ENCODE data around the gene CYP8B1.

The CYP8B1 gene

GRCh38 chr3:42855219-42855546 is 20.5 kb downstream of the CYP8B1 start:
- TF ChIP-seq CTCF (IDR thresholded peaks at IDR 0.05; ENCODE audit: low read depth, low read length, missing control alignments): no peak
- in situ Hi-C loops (cut with HindIII; ENCODE audit: low sequenced_read_pairs): no loop called here
- no peak for DNase-seq (ENCODE audit: low read depth)

GRCh38 chr3:42853739-42854302 is 21.9 kb downstream of the CYP8B1 start:
- in situ Hi-C loops (cut with HindIII; ENCODE audit: low sequenced_read_pairs): no loop called here
- no peak for DNase-seq (ENCODE audit: low read depth)
- H3K4me3 ChIP-seq (ENCODE audit: low read depth, low read length): no peak overlapping the region
- TF ChIP-seq CTCF (IDR thresholded peaks at IDR 0.05; ENCODE audit: low read depth, low read length, missing control alignments): no peak

More at GRCh38 chr3:42855219-42855546, 20.5 kb downstream of the CYP8B1 start:
- H3K4me3 ChIP-seq (ENCODE audit: low read depth, low read length): no peak overlapping the region

- in situ Hi-C loops (cut with HindIII; ENCODE audit: low sequenced_read_pairs): no loop called here
Measured at GRCh38 chr3:42853056-42853455, 22.6 kb downstream of the CYP8B1 start.

GRCh38 chr3:42852441-42852840 is 23.2 kb downstream of the CYP8B1 start:
- in situ Hi-C loops (cut with HindIII; ENCODE audit: low sequenced_read_pairs): no loop called here
- no peak for DNase-seq (ENCODE audit: low read depth)
- no peak for TF ChIP-seq CTCF (IDR thresholded peaks at IDR 0.05; ENCODE audit: low read depth, low read length, missing control alignments)
- no peak overlapping the region for H3K4me3 ChIP-seq (ENCODE audit: low read depth, low read length)

More at GRCh38 chr3:42853056-42853455, 22.6 kb downstream of the CYP8B1 start:
- DNase-seq (ENCODE audit: low read depth): no peak
- no peak overlapping the region for H3K4me3 ChIP-seq (ENCODE audit: low read depth, low read length)
- TF ChIP-seq CTCF (IDR thresholded peaks at IDR 0.05; ENCODE audit: low read depth, low read length, missing control alignments): no peak

- in situ Hi-C loops (cut with HindIII; ENCODE audit: low sequenced_read_pairs): no loop called here
- no peak for DNase-seq (ENCODE audit: low read depth)
- no peak overlapping the region for H3K4me3 ChIP-seq (ENCODE audit: low read depth, low read length)
- TF ChIP-seq CTCF (IDR thresholded peaks at IDR 0.05; ENCODE audit: low read depth, low read length, missing control alignments): no peak
Measured at GRCh38 chr3:42851228-42851834, 24.3 kb downstream of the CYP8B1 start.

GRCh38 chr3:42850263-42850662 is 25.4 kb downstream of the CYP8B1 start:
- TF ChIP-seq CTCF (IDR thresholded peaks at IDR 0.05; ENCODE audit: low read depth, low read length, missing control alignments): no peak
- no peak overlapping the region for H3K4me3 ChIP-seq (ENCODE audit: low read depth, low read length)
- in situ Hi-C loops (cut with HindIII; ENCODE audit: low sequenced_read_pairs): no loop called here
- no peak for DNase-seq (ENCODE audit: low read depth)

Measured in astrocyte of the cerebellum (primary cell).